Parathyroid adenoma (tissue), 2 donors: Measurements from ENCODE around the gene FYB1.

Experiments used
- H2AFZ ChIP-seq: fragments of 300-600 bp; sonication (generic); one replicate; pipeline ENCODE4 v1.7.0; 2017; ENCODE audit warnings: antibody characterized with exemption, mild to moderate bottlenecking
- H3K27ac ChIP-seq: fragments of 300-600 bp; sonication (generic); one replicate; pipeline ENCODE4 v1.7.0; 2017
- H3K27me3 ChIP-seq: fragments of 300-600 bp; sonication (generic); one replicate; pipeline ENCODE4 v1.7.0; 2017; ENCODE audit warnings: low read length; ENCODE audit not compliant: control insufficient read depth, insufficient read depth
- H3K36me3 ChIP-seq: fragments of 300-600 bp; sonication (generic); one replicate; pipeline ENCODE4 v1.7.0; 2017; ENCODE audit warnings: low read length; ENCODE audit not compliant: control insufficient read depth, insufficient read depth
- H3K4me1 ChIP-seq: fragments of 300-600 bp; sonication (generic); one replicate; pipeline ENCODE4 v1.7.0; 2017; ENCODE audit warnings: control low read depth
- H3K4me2 ChIP-seq: fragments of 300-600 bp; sonication (generic); one replicate; pipeline ENCODE4 v1.7.0; 2017; ENCODE audit warnings: low read length
- H3K4me3 ChIP-seq: fragments of 300-600 bp; sonication (generic); one replicate; pipeline ENCODE4 v1.7.0; 2017; ENCODE audit warnings: low read depth, low read length
- H3K79me2 ChIP-seq: fragments of 300-600 bp; sonication (generic); one replicate; pipeline ENCODE4 v1.7.0; 2017; ENCODE audit warnings: control low read depth
- H3K9ac ChIP-seq: fragments of 300-600 bp; sonication (generic); one replicate; pipeline ENCODE4 v1.7.0; 2017; ENCODE audit warnings: mild to moderate bottlenecking
- H3K9me3 ChIP-seq: fragments of 300-600 bp; sonication (generic); one replicate; pipeline ENCODE4 v1.7.0; 2017; ENCODE audit warnings: low read length; ENCODE audit not compliant: control insufficient read depth
- CTCF ChIP-seq: fragments of 300-600 bp; sonication (generic); IDR thresholded peaks from one replicate; pipeline ENCODE4 v1.7.0; 2017; ENCODE audit warnings: antibody characterized with exemption, mild to moderate bottlenecking
- donor health status: primary hyperparathyroidism.

The FYB1 gene

GRCh38 chr5:39156082-39156481 lies 63.3 kb downstream of the FYB1 start:
- Histone ChIP-seq H3K9ac (no peak overlapping the region), H3K79me2 (no peaks in the 10 kb centered on the region), H3K27ac (no peak overlapping the region), H3K27me3 (no peaks in the 10 kb centered on the region), H2AFZ (no peak overlapping the region), H3K4me3 (no peak overlapping the region), H3K4me1 (no peaks in the 10 kb centered on the region), H3K36me3 (no peaks in the 10 kb centered on the region), H3K4me2 (no peak overlapping the region), H3K9me3 (no peaks in the 10 kb centered on the region)
- TF ChIP-seq CTCF, result no peak

- Histone ChIP-seq H3K4me2 (no peak overlapping the region), H3K9me3 (no peaks in the 10 kb centered on the region), H3K4me1 (no peaks in the 10 kb centered on the region), H3K27me3 (no peaks in the 10 kb centered on the region), H3K79me2 (no peaks in the 10 kb centered on the region), H3K36me3 (no peaks in the 10 kb centered on the region), H3K4me3 (no peak overlapping the region), H2AFZ (no peak overlapping the region), H3K9ac (no peak overlapping the region), H3K27ac (no peak overlapping the region)
- no peak for TF ChIP-seq CTCF
Measured at GRCh38 chr5:39151745-39152144, 67.6 kb downstream of the FYB1 start.

DNA sequence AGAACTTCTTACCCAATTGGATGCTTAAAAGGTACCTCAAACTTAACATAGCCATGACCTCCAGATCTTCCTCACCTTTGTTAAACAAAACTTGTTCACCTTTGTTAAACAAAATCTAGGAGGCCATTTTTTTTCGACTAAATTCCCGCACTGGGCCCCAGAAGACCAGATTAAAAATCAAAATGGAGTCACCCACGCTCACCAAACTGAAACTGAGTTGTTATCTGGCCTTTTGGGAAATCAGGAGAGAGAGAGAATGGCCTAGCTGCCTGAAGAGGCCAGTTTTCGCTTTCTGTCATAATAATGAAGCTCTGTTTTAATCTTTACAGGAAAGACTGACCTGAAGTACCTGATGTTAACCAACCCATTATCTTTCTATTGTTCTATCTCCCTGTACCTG lies 69.4 kb downstream of the FYB1 start:
- TF ChIP-seq CTCF, result no peak

GRCh38 chr5:39148983-39149534 lies 70.3 kb downstream of the FYB1 start:
- no peak overlapping the region for H3K9ac ChIP-seq
- no peak overlapping the region for H3K4me2 ChIP-seq
- no peaks in the 10 kb centered on the region for H3K9me3 ChIP-seq
- no peak overlapping the region for H2AFZ ChIP-seq
- H3K27ac ChIP-seq, result no peak overlapping the region
- no peaks in the 10 kb centered on the region for H3K27me3 ChIP-seq
- no peaks in the 10 kb centered on the region for H3K79me2 ChIP-seq
- H3K4me3 ChIP-seq, result no peak overlapping the region
- no peaks in the 10 kb centered on the region for H3K36me3 ChIP-seq
- no peaks in the 10 kb centered on the region for H3K4me1 ChIP-seq
- TF ChIP-seq CTCF, result no peak

More for the DNA sequence above, 69.4 kb downstream of the FYB1 start:
- H3K27ac ChIP-seq, result no peak overlapping the region
- H3K79me2 ChIP-seq, result no peaks in the 10 kb centered on the region
- H3K9me3 ChIP-seq, result no peaks in the 10 kb centered on the region
- no peak overlapping the region for H2AFZ ChIP-seq
- no peak overlapping the region for H3K4me3 ChIP-seq
- no peak overlapping the region for H3K4me2 ChIP-seq
- no peak overlapping the region for H3K9ac ChIP-seq
- H3K4me1 ChIP-seq, result no peaks in the 10 kb centered on the region
- H3K36me3 ChIP-seq, result no peaks in the 10 kb centered on the region
- no peaks in the 10 kb centered on the region for H3K27me3 ChIP-seq

DNA sequence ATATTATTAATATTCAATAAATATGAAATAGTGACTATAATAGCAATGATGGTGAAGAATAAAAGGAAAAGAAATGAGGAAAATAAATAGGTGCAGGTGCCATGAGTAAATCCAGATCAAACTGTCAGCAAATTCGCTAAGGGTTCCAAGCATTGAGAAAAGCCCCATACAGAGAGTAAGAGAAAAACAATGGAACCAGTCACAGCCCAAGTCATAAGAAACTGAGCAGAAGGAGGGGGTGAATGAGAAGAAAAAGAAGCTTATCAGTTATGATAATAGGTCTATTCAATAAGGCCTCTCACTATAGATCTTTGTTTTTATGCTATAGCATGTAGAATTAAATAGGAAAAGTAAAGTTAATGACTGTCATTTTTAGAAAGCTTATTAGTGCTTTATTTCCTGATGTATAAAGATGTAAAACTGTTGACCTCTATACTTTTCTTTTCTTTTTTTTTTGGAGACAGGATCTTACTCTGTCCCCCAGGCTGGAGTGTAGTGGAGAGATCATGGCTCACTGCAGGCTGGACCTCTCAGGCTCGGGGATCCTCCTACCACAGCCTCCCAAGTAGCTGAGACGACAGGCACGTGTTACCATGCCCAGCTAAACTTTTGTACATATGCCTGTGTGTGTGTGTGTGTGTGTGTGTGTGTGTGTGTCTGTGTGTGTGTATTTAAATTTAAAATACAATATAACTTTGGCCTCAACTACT lies 72.4 kb downstream of the FYB1 start:
- no peak overlapping the region for H3K4me3 ChIP-seq
- H3K9me3 ChIP-seq, result no peaks in the 10 kb centered on the region
- no peak overlapping the region for H3K27ac ChIP-seq
- no peak overlapping the region for H3K9ac ChIP-seq
- no peaks in the 10 kb centered on the region for H3K36me3 ChIP-seq
- no peaks in the 10 kb centered on the region for H3K27me3 ChIP-seq
- no peaks in the 10 kb centered on the region for H3K79me2 ChIP-seq
- H2AFZ ChIP-seq, result no peak overlapping the region
- H3K4me2 ChIP-seq, result no peak overlapping the region
- H3K4me1 ChIP-seq, result no peaks in the 10 kb centered on the region
- TF ChIP-seq CTCF, result no peak
